Adrenal gland (tissue), 5 donors: Measurements from ENCODE around the gene PRKAR1B.

ENCODE experiments used
- CTCF ChIP-seq, 6 experiments: fragments of 450-650 bp in 4 of 6; fragments of 200-600 bp in 2 of 6; sonication (generic) in 1 of 6; IDR thresholded peaks; 1 replicate in 5 of 6; 2 replicates in 1 of 6; pipeline versions ENCODE4 v1.5.1 to v1.8.0; 2016 to 2021; ENCODE audit warnings: antibody characterized with exemption in 6 of 6, mild to moderate bottlenecking in 2 of 6, moderate library complexity in 1 of 6
- POLR2A ChIP-seq, 2 donors: fragments of 450-650 bp; IDR thresholded peaks; one replicate each; pipeline ENCODE4 v1.6.1; 2017; ENCODE audit warnings: antibody characterized with exemption in 2 of 2, mild to moderate bottlenecking in 2 of 2, moderate library complexity in 1 of 2
- donor health status: DM: no; HTN: no; CAD: no.

- no peak for TF ChIP-seq CTCF (IDR thresholded peaks at IDR 0.05)
- no peak for TF ChIP-seq POLR2A (IDR thresholded peaks at IDR 0.05)
These were observed 27.7 kb upstream of the PRKAR1B start for GRCh38 chr7:754531-755412.
